Frontal cortex (tissue), 4 donors: Measurements from ENCODE around the gene NSRP1. TPM values are rescaled to one million over a fixed set of nuclear protein-coding genes. Genes with fewer than 3 reads are reported as not detected.
"Not testable (repeated sequence)": the region's sequence is repeated elsewhere in the genome, so short reads cannot be mapped to it uniquely, and the experiment has no call there.

Experiments used
- DNase-seq, 2 donors: peaks; one replicate each; pipeline ENCODE4 v3.0.0; 2012; ENCODE audit warnings: low spot score in 2 of 2
- FAIRE-seq: peaks from 2 replicates; lab custom pipeline; 2012; peaks lifted over from hg19 to GRCh38; lab: Jason Lieb, UNC
- total RNA-seq: library from RNA; depleted of rRNA; stranded (reverse); fragments of >200 nt; gene quantifications from one replicate; pipeline ENCODE4 v1.2.3, GENCODE V29; 2014
- donor health status: control.
- donor health status: control.
- donor health status: control.

NSRP1 gene
- total RNA-seq, 1 donor from 2014 or later: 5.7 TPM

GRCh38 chr17:30172560-30172959 lies 55.9 kb downstream of the NSRP1 start:
- FAIRE-seq (no peak), DNase-seq (no peak)

DNA sequence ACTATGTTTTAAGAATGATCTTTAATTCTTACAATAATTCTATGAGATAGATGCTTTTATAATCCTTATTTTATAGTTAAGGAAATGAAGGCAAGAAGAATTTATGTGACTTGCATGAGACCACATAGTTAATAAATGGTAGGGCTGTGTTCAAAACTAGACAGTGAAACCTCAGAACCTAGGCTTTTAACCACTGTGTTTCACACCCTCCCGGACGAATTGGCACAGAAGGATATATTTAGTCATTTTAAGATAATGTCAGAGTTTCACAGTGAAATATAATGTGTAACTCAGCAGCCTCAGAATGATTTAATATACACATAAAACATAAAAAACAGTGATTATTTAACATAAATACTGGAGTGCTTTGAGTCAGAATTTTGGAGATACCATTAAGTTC lies 57.0 kb downstream of the NSRP1 start:
- FAIRE-seq: no peak
- no peak for DNase-seq

- FAIRE-seq: no peak
- DNase-seq: no peak
Measured at GRCh38 chr17:30174556-30174955, 57.9 kb downstream of the NSRP1 start.

- no peak for DNase-seq
- no peak for FAIRE-seq
Measured at GRCh38 chr17:30176855-30177254, 60.2 kb downstream of the NSRP1 start.

GRCh38 chr17:30186761-30187160 lies 70.1 kb downstream of the NSRP1 start:
- FAIRE-seq: no peak
- no peak for DNase-seq

GRCh38 chr17:30187573-30187972 lies 71.0 kb downstream of the NSRP1 start:
- no peak for FAIRE-seq
- no peak for DNase-seq

- no peak for DNase-seq
Measured at GRCh38 chr17:30188211-30188939, 71.8 kb downstream of the NSRP1 start.

GRCh38 chr17:30191072-30191471 lies 74.5 kb downstream of the NSRP1 start:
- DNase-seq (no peak), FAIRE-seq (no peak)

More at GRCh38 chr17:30188211-30188939, 71.8 kb downstream of the NSRP1 start:
- FAIRE-seq: no peak

DNA sequence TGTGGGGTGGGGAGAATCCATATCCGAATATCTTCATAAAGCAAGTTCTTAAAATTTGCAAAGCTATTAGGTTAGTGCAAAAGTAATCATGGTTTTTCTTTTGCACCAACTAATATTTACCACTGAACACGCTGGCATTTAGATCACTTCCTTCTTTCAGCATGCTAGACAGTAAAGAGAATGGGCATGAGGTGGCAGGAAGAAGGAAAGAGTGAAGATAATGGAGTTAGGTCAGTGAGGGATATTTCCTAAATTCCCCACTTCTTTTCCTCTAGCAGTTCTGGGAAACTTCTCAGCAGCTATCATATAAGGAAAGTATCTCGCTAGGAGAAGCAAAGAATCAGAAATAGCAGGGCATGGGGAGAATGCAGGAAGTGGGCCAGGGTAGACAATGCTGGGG lies 79.9 kb downstream of the NSRP1 start:
- DNase-seq (no peak), FAIRE-seq (no peak)

DNA sequence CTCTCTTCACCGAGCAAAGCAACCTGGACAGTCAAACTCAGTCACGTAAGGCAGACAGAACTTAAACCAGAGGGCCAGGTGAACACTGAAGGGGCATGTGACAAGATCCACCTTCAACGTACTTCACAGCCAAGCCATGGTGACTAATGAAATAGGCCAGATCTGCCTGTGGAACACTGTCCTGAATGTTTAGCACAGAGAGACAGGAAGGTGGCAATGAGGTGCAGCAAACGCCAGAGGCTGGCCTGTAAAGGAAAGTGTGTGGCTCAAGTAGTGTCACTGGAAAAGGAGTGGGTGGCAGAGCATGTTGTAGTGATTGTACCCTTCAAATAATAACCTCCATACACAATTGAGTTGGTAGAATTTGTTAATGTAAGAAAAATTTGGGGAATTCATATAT lies 80.8 kb downstream of the NSRP1 start:
- no peak for DNase-seq

DNA sequence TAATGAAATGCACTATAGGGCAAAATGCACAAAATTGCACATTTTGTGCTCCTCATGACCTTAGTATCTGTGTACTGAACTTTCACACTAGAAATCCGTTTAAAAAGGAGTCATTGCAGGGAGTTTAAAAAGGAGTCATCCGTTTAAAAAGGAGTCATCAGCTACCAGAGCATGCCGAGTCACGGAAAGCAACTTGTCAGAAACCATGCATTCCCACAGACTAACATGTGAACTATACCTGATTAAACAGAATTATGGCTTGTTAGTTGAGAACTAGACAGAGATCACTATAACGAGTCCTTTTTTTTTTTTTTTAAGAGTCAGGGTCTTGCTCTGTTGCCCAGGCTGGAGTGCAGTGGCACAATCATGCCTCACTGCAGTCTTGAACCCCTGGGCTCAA lies 83.0 kb downstream of the NSRP1 start:
- FAIRE-seq: no peak
- DNase-seq: no peak

More for the DNA sequence above, 80.8 kb downstream of the NSRP1 start:
- FAIRE-seq: no peak

- FAIRE-seq (no peak), DNase-seq (no peak)
Measured at GRCh38 chr17:30200106-30200505, 83.5 kb downstream of the NSRP1 start.

- not testable (repeated sequence) for DNase-seq, FAIRE-seq
Measured at GRCh38 chr17:30200656-30201055, 84.0 kb downstream of the NSRP1 start.

GRCh38 chr17:30203471-30203981 lies 86.9 kb downstream of the NSRP1 start:
- FAIRE-seq (no peak), DNase-seq (no peak)

DNA sequence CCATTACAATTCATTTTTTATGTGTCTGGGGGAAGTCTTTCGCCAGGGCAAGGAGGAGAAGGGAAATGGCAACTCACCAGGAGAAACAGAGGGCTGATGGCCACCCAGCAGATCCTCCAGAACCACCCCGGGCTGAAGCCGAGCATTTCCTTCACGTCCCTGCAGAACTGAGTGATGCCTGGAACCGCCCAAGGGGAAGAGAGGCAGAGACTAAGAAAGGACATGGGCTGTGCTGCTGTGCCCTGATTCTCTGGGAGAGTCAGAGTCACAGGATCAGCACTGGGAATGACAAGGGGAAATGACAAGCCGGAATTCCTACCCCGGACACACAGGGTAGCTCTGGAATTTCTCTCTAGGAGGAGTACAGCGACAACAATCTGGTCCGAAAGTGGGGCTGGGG lies 91.0 kb downstream of the NSRP1 start:
- DNase-seq (no peak), FAIRE-seq (no peak)

GRCh38 chr17:30208214-30208613 lies 91.6 kb downstream of the NSRP1 start:
- FAIRE-seq: no peak

GRCh38 chr17:30209930-30210329 lies 93.3 kb downstream of the NSRP1 start:
- FAIRE-seq: no peak

More at GRCh38 chr17:30208214-30208613, 91.6 kb downstream of the NSRP1 start:
- DNase-seq: no peak

DNA sequence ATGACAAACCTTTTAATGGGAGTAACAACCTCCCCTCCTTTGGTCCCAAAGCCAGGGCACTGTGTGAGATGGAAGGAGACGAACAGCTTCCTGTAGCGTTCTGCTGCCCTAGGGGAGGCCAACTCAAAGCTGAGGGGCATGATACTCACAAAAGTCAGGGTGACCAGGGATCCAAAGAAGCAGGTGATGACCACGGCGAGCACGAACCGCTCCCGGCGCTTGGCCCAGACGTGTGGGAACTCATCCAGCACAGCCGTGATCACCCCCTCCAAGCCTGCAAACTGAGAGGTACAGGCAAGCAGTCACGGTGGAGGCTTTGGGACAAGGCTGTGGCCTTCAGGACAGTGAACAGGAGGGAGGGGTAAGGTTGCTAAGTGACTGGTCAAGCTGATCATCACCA lies 93.8 kb downstream of the NSRP1 start:
- DNase-seq (no peak), FAIRE-seq (no peak)

More at GRCh38 chr17:30209930-30210329, 93.3 kb downstream of the NSRP1 start:
- no peak for DNase-seq

GRCh38 chr17:30210901-30211300 lies 94.3 kb downstream of the NSRP1 start:
- DNase-seq (no peak), FAIRE-seq (no peak)

DNA sequence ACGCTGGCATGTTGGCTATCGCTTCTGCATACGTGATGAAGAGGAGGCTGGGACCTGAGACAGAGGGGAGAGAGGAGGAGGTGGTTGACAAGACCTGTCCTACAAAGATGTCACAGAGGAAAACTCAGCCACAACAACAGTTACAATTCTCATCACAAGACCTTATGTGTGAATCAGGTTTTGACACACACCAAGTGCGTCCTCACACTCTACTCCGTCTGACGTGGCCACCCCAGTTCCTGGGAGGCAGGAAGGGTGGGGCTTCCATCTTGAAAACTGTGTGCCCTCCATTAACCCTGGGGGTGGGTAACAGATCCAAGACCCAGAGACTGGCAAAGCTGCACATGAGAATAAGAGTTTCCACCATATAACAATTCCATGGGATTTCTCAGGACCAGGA lies 94.8 kb downstream of the NSRP1 start:
- DNase-seq (no peak), FAIRE-seq (no peak)

DNA sequence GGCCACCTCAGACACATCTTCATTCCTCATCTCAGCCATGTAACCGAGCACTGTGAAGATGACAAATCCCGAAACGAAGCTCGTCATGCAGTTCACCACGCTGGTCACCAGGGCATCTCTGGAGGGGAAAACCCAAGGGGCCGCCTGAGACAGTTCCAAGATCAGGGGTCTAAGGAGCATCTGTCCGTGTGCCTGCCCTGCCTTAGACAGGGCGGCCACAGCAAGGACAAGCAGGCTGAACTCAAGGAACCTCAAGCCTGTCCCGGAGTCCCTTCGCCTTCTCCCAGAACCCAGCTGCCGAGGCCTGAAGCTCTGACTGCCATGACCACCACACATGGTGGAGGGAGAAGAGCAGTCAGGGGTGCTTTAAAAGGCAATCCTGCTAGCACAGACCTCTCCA lies 96.1 kb downstream of the NSRP1 start:
- no peak for DNase-seq
- FAIRE-seq: no peak

- FAIRE-seq (no peak), DNase-seq (no peak)
Measured at GRCh38 chr17:30217054-30217453, 100.4 kb downstream of the NSRP1 start.
